HG02588 (cell line): ENCODE measurements around the gene UBE2B.
A peak's percentile ranks its signal among the peaks of the same experiment; 100 is the strongest.
"Not testable (repeated sequence)": the region's sequence is repeated elsewhere in the genome, so short reads cannot be mapped to it uniquely, and the experiment has no call there.

ENCODE experiments used
- ATAC-seq: cut with Tn5 transposase; IDR thresholded peaks from one replicate; pipeline ENCODE4 v1.9.1; 2021; ENCODE audit warnings: mild to moderate bottlenecking, moderate library complexity; ENCODE audit not compliant: unreplicated experiment

UBE2B gene

GRCh38 chr5:134397196-134397595 lies 25.8 kb downstream of the UBE2B start:
- no peak for ATAC-seq

GRCh38 chr5:134398609-134399155 lies 27.3 kb downstream of the UBE2B start:
- no peak for ATAC-seq

- no peak for ATAC-seq
Observed at GRCh38 chr5:134403951-134404350, 32.6 kb downstream of the UBE2B start.

- no peak for ATAC-seq
Observed at GRCh38 chr5:134406390-134406789, 35.0 kb downstream of the UBE2B start.

- no peak for ATAC-seq
Observed at GRCh38 chr5:134409321-134409720, 38.0 kb downstream of the UBE2B start.

- no peak for ATAC-seq
Observed at GRCh38 chr5:134410822-134411221, 39.5 kb downstream of the UBE2B start.

- ATAC-seq, result no peak
Observed at GRCh38 chr5:134411228-134411545, 39.8 kb downstream of the UBE2B start.

GRCh38 chr5:134411546-134412266 lies 40.3 kb downstream of the UBE2B start, which contains the start of gene CDKN2AIPNL:
CDKN2AIPNL (minus strand) TSS chr5:134411881; CDS start chr5:134411854, 27 bp downstream.
- peak; percentile 92 for ATAC-seq

GRCh38 chr5:134413046-134413445 lies 41.7 kb downstream of the UBE2B start:
- ATAC-seq, result no peak

GRCh38 chr5:134417707-134418106 lies 46.3 kb downstream of the UBE2B start:
- no peak for ATAC-seq

GRCh38 chr5:134418958-134419357 lies 47.6 kb downstream of the UBE2B start:
- no peak for ATAC-seq

- no peak for ATAC-seq
Observed at GRCh38 chr5:134420343-134420742, 49.0 kb downstream of the UBE2B start.

GRCh38 chr5:134421038-134421437 lies 49.7 kb downstream of the UBE2B start:
- not testable (repeated sequence) for ATAC-seq

- no peak for ATAC-seq
Observed at GRCh38 chr5:134422791-134423365, 51.5 kb downstream of the UBE2B start.

- ATAC-seq, result no peak
Observed at GRCh38 chr5:134423376-134423775, 52.0 kb downstream of the UBE2B start.

- ATAC-seq, result no peak
Observed at GRCh38 chr5:134426361-134426760, 55.0 kb downstream of the UBE2B start.

- ATAC-seq, result no peak
Observed at GRCh38 chr5:134427540-134428041, 56.2 kb downstream of the UBE2B start.

- ATAC-seq, result no peak
Observed at GRCh38 chr5:134430001-134430569, 58.7 kb downstream of the UBE2B start.

- ATAC-seq, result no peak
Observed at GRCh38 chr5:134432174-134432573, 60.8 kb downstream of the UBE2B start.

- ATAC-seq, result no peak
Observed at GRCh38 chr5:134432677-134433359, 61.4 kb downstream of the UBE2B start.

- ATAC-seq, result no peak
Observed at GRCh38 chr5:134435560-134435959, 64.2 kb downstream of the UBE2B start.
